Measurements from ENCODE around the gene TBC1D1. TPM values are rescaled to one million over a fixed set of nuclear protein-coding genes. Genes with fewer than 3 reads are reported as not detected.
A peak's percentile ranks its signal among the peaks of the same experiment; 100 is the strongest.

TBC1D1 gene
- polyA plus RNA-seq, 1 donor (not counting 4 experiments of a cell fraction or from before 2014, with no cell fraction given): 32.5 TPM

GRCh38 chr4:38068107-38068506, 177.2 kb downstream of the TBC1D1 start:
- dilution Hi-C loops (cut with MboI; ENCODE audit: extremely low pct_ligation_motif_present, low sequenced_read_pairs): no loop called here
- no peaks in the 10 kb centered on the region for H4K20me1 ChIP-seq (ENCODE audit: control insufficient read depth, extremely low read depth, insufficient read depth, low read length)
- H3K27me3 ChIP-seq (ENCODE audit: control insufficient read depth, extremely low read depth, insufficient read depth, low read length): no peaks in the 10 kb centered on the region
- no peaks in the 10 kb centered on the region for H3K9me1 ChIP-seq (ENCODE audit: control insufficient read depth, extremely low read depth, insufficient read depth, low read length)
- DNase-seq (ENCODE audit: low read depth, low spot score): no peak
- FAIRE-seq: no peak
- H3K9me3 ChIP-seq (ENCODE audit: control insufficient read depth, low read depth, low read length): no peaks in the 10 kb centered on the region
- no peak overlapping the region for H3K27ac ChIP-seq (ENCODE audit: control insufficient read depth, insufficient read depth, low read length)
- peaks cover 14% of the 10 kb centered on the region for H3K4me1 ChIP-seq (ENCODE audit: control insufficient read depth, extremely low read depth, insufficient read depth, low read length)
- no peaks in the 10 kb centered on the region for H3K36me3 ChIP-seq (ENCODE audit: control insufficient read depth in 2 of 2, extremely low read depth in 1 of 2, insufficient read depth in 2 of 2, low read length in 2 of 2)
- H3K79me2 ChIP-seq (ENCODE audit: control insufficient read depth, insufficient read depth, low read length): no peaks in the 10 kb centered on the region
- H3K4me3 ChIP-seq (ENCODE audit: control insufficient read depth in 2 of 3, extremely low read depth in 1 of 3, insufficient read depth in 2 of 3, low read depth in 1 of 3, low read length in 3 of 3): no peak overlapping the region
- H3K9ac ChIP-seq (ENCODE audit: control insufficient read depth, extremely low read depth, insufficient read depth, low read length): no peak overlapping the region
- no peak overlapping the region for H3K4me2 ChIP-seq (ENCODE audit: control insufficient read depth, extremely low read depth, insufficient read depth, low read depth, low read length)
- H2AFZ ChIP-seq (ENCODE audit: control insufficient read depth, low read length): no peak overlapping the region
- TF ChIP-seq CTCF (optimal IDR thresholded peaks at IDR 0.05 in 1 of 3, IDR thresholded peaks at IDR 0.05 in 1 of 3, conservative IDR thresholded peaks at IDR 0.05 in 1 of 3; ENCODE audit: extremely low read depth in 1 of 3, insufficient read depth in 2 of 3, low read length in 3 of 3) (no peak), EZH2 (IDR thresholded peaks at IDR 0.05; ENCODE audit: low read length) (no peak)

- TF ChIP-seq CTCF (optimal IDR thresholded peaks at IDR 0.05 in 1 of 3, IDR thresholded peaks at IDR 0.05 in 1 of 3, conservative IDR thresholded peaks at IDR 0.05 in 1 of 3; ENCODE audit: extremely low read depth in 1 of 3, insufficient read depth in 2 of 3, low read length in 3 of 3) (peak; percentile 86 to 97 (median 89)), EZH2 (IDR thresholded peaks at IDR 0.05; ENCODE audit: low read length) (no peak)
- no peaks in the 10 kb centered on the region for H3K9me1 ChIP-seq (ENCODE audit: control insufficient read depth, extremely low read depth, insufficient read depth, low read length)
- peak overlapping the region; percentile 59 for H3K4me2 ChIP-seq (ENCODE audit: control insufficient read depth, extremely low read depth, insufficient read depth, low read depth, low read length)
- no peaks in the 10 kb centered on the region for H4K20me1 ChIP-seq (ENCODE audit: control insufficient read depth, extremely low read depth, insufficient read depth, low read length)
- FAIRE-seq (peak; percentile 87), DNase-seq (ENCODE audit: low read depth, low spot score) (peak; percentile 53)
- H3K27ac ChIP-seq (ENCODE audit: control insufficient read depth, insufficient read depth, low read length): peak overlapping the region; percentile 86
- no peaks in the 10 kb centered on the region for H3K27me3 ChIP-seq (ENCODE audit: control insufficient read depth, extremely low read depth, insufficient read depth, low read length)
- H3K9me3 ChIP-seq (ENCODE audit: control insufficient read depth, low read depth, low read length): no peaks in the 10 kb centered on the region
- peak overlapping the region; percentile 38 for H2AFZ ChIP-seq (ENCODE audit: control insufficient read depth, low read length)
- no peaks in the 10 kb centered on the region for H3K79me2 ChIP-seq (ENCODE audit: control insufficient read depth, insufficient read depth, low read length)
- H3K4me1 ChIP-seq (ENCODE audit: control insufficient read depth, extremely low read depth, insufficient read depth, low read length): peaks cover 14% of the 10 kb centered on the region
- H3K4me3 ChIP-seq (ENCODE audit: control insufficient read depth in 2 of 3, extremely low read depth in 1 of 3, insufficient read depth in 2 of 3, low read depth in 1 of 3, low read length in 3 of 3): peak overlapping the region in 1 of 3 experiments; percentile 5
- dilution Hi-C loops (cut with MboI; ENCODE audit: extremely low pct_ligation_motif_present, low sequenced_read_pairs): no loop called here
- H3K9ac ChIP-seq (ENCODE audit: control insufficient read depth, extremely low read depth, insufficient read depth, low read length): peak overlapping the region; percentile 61
- peaks cover 0 to 2% of the 10 kb centered on the region in 2 experiments for H3K36me3 ChIP-seq (ENCODE audit: control insufficient read depth in 2 of 2, extremely low read depth in 1 of 2, insufficient read depth in 2 of 2, low read length in 2 of 2)
These were observed 178.4 kb downstream of the TBC1D1 start for GRCh38 chr4:38069271-38069760.

All from keratinocyte (primary cell).